ENCODE data around the gene ZNF644.
A peak's percentile ranks its signal among the peaks of the same experiment; 100 is the strongest.

- no peak for TF ChIP-seq CTCF (IDR thresholded peaks at IDR 0.05)
- TF ChIP-seq POLR2A (IDR thresholded peaks at IDR 0.05): no peak
- TF ChIP-seq POLR2AphosphoS5 (IDR thresholded peaks at IDR 0.05): peak in 1 of 2 donors; percentile 9
Measured at GRCh38 chr1:91015794-91016550, 5.9 kb downstream of the ZNF644 start.

All from upper lobe of left lung (tissue), 4 donors.